ENCODE results near the gene RHOT1. TPM values are rescaled to one million over a fixed set of nuclear protein-coding genes. Genes with fewer than 3 reads are reported as not detected.

The RHOT1 gene
- total RNA-seq, 1 experiment from 2014 or later = 39.2 TPM

- no peaks in the 10 kb centered on the region for H3K36me3 ChIP-seq (ENCODE audit: control insufficient read depth, insufficient read depth, low read length)
- H3K27me3 ChIP-seq (ENCODE audit: control insufficient read depth, insufficient read depth, low read length) = peaks cover 13% of the 10 kb centered on the region
- TF ChIP-seq TCF7L2 (IDR thresholded peaks at IDR 0.05; ENCODE audit: low read depth, low read length) (no peak), SIN3A (IDR thresholded peaks at IDR 0.05; ENCODE audit: borderline replicate concordance, insufficient read depth, low read depth, low read length) (no peak), REST (IDR thresholded peaks at IDR 0.05; ENCODE audit: insufficient read depth in 1 of 2, low read depth in 2 of 2, low read length in 1 of 2) (no peak), POLR2AphosphoS5 (IDR thresholded peaks at IDR 0.05; ENCODE audit: low read depth, low read length) (no peak)
- TF ChIP-seq, protein P1, sequence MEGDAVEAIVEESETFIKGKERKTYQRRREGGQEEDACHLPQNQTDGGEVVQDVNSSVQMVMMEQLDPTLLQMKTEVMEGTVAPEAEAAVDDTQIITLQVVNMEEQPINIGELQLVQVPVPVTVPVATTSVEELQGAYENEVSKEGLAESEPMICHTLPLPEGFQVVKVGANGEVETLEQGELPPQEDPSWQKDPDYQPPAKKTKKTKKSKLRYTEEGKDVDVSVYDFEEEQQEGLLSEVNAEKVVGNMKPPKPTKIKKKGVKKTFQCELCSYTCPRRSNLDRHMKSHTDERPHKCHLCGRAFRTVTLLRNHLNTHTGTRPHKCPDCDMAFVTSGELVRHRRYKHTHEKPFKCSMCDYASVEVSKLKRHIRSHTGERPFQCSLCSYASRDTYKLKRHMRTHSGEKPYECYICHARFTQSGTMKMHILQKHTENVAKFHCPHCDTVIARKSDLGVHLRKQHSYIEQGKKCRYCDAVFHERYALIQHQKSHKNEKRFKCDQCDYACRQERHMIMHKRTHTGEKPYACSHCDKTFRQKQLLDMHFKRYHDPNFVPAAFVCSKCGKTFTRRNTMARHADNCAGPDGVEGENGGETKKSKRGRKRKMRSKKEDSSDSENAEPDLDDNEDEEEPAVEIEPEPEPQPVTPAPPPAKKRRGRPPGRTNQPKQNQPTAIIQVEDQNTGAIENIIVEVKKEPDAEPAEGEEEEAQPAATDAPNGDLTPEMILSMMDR (IDR thresholded peaks at IDR 0.05) = no peak
- ChIA-PET POLR2A (no interaction called here), CTCF (no interaction called here)
- H3K27ac ChIP-seq (ENCODE audit: low read length) = no peak overlapping the region
- H3K4me1 ChIP-seq (ENCODE audit: control insufficient read depth, insufficient read depth, low read length) = peaks cover 5% of the 10 kb centered on the region
- intact Hi-C loops (cut with micrococcal nuclease; ENCODE audit: unreplicated experiment) = no loop called here
- no peak overlapping the region for H3K4me3 ChIP-seq (ENCODE audit: low read depth in 2 of 2, low read length in 2 of 2)
- ATAC-seq (no peak), DNase-seq (ENCODE audit: low read depth, low spot score) (no peak)
- in situ Hi-C loops (cut with HindIII; ENCODE audit: low pct_unique_long_range_greater_than_20kb, low sequenced_read_pairs) = no loop called here
- no TSS peak for BruUV-seq (replicated peaks)
- no peaks in the 10 kb centered on the region for H3K9me3 ChIP-seq (ENCODE audit: control insufficient read depth, insufficient read depth, low read depth, low read length)
These were observed 126.5 kb downstream of the RHOT1 start for GRCh38 chr17:32268734-32269288.

DNA sequence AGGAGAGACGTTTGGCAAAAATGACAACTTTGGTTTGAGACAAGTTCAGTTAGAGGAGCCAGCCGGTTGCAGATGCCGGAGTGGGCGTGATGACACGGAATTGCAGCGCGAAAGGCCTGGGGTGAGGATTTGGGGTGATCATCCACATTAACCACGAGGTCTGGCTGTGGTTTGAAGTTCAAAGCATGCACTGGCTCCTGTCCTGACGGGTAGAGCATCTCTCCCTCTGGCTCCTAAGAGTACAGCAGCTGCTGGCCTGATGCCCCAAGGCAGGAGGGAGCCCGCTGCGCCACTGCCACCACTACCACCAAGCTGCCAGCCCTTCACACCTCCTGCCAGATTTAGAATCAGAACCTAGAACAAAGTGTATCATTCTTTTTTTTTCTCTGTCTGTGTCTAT is 127.1 kb downstream of the RHOT1 start:
- Histone ChIP-seq H3K4me1 (ENCODE audit: control insufficient read depth, insufficient read depth, low read length) (peaks cover 5% of the 10 kb centered on the region), H3K9me3 (ENCODE audit: control insufficient read depth, insufficient read depth, low read depth, low read length) (no peaks in the 10 kb centered on the region), H3K27ac (ENCODE audit: low read length) (no peak overlapping the region), H3K4me3 (ENCODE audit: low read depth in 2 of 2, low read length in 2 of 2) (no peak overlapping the region), H3K36me3 (ENCODE audit: control insufficient read depth, insufficient read depth, low read length) (no peaks in the 10 kb centered on the region), H3K27me3 (ENCODE audit: control insufficient read depth, insufficient read depth, low read length) (peaks cover 12% of the 10 kb centered on the region)
- in situ Hi-C loops (cut with HindIII; ENCODE audit: low pct_unique_long_range_greater_than_20kb, low sequenced_read_pairs) = no loop called here
- TF ChIP-seq TCF7L2 (IDR thresholded peaks at IDR 0.05; ENCODE audit: low read depth, low read length) (no peak), SIN3A (IDR thresholded peaks at IDR 0.05; ENCODE audit: borderline replicate concordance, insufficient read depth, low read depth, low read length) (no peak), POLR2AphosphoS5 (IDR thresholded peaks at IDR 0.05; ENCODE audit: low read depth, low read length) (no peak), REST (IDR thresholded peaks at IDR 0.05; ENCODE audit: insufficient read depth in 1 of 2, low read depth in 2 of 2, low read length in 1 of 2) (no peak)
- TF ChIP-seq, protein P1 (IDR thresholded peaks at IDR 0.05) = no peak
- ChIA-PET CTCF (interaction anchor here (0.7 kb wide), 1 partner anchor 15 kb away, joined by 3 read pairs; no protein-coding TSS in a partner anchor), POLR2A (no interaction called here)
- no peak for DNase-seq (ENCODE audit: low read depth, low spot score)
- ATAC-seq = no peak
- intact Hi-C loops (cut with micrococcal nuclease; ENCODE audit: unreplicated experiment) = no loop called here
- TSS peak; percentile 42 for BruUV-seq (replicated peaks)

Measured in Panc1 (cell line).